Stomach (tissue), 4 donors: ENCODE measurements around the gene ACLY.

Experiments used
- CTCF ChIP-seq, 7 experiments: fragments of 450-650 bp in 4 of 7; fragments of 200-600 bp in 3 of 7; sonication (generic) in 3 of 7; IDR thresholded peaks; one replicate each; pipeline ENCODE4 v1.5.1; 2016 to 2019; ENCODE audit warnings: antibody characterized with exemption in 7 of 7, control low read depth in 2 of 7, mild to moderate bottlenecking in 1 of 7
- EP300 ChIP-seq: sonication (generic); formaldehyde crosslinking; IDR thresholded peaks from one replicate; pipeline ENCODE4 v1.6.1; 2017; ENCODE audit warnings: antibody characterized with exemption
- POLR2A ChIP-seq, 4 donors: fragments of 450-650 bp; IDR thresholded peaks; one replicate each; pipeline ENCODE4 v1.6.1; 2016; ENCODE audit warnings: antibody characterized with exemption in 4 of 4, control low read depth in 2 of 4, mild to moderate bottlenecking in 1 of 4, moderate library complexity in 1 of 4
- POLR2AphosphoS5 ChIP-seq, 3 donors: sonication (generic); formaldehyde crosslinking; IDR thresholded peaks; one replicate each; pipeline ENCODE4 v1.6.1; 2016; ENCODE audit warnings: antibody characterized with exemption in 3 of 3

GRCh38 chr17:41920580-41920955 lies 1.8 kb upstream of the ACLY start:
- TF ChIP-seq CTCF (IDR thresholded peaks at IDR 0.05) (no peak), POLR2A (IDR thresholded peaks at IDR 0.05) (no peak), POLR2AphosphoS5 (IDR thresholded peaks at IDR 0.05) (no peak), EP300 (no peak)
